AG09309 (cell line): ENCODE results near the gene CRYAA.
"Not testable (repeated sequence)": the region's sequence is repeated elsewhere in the genome, so short reads cannot be mapped to it uniquely, and the experiment has no call there.

Experiments used
- DNase-seq: peaks from one replicate; pipeline ENCODE4 v3.0.0-alpha.2; 2010; ENCODE audit warnings: low read depth
- H3K4me3 ChIP-seq: 2 replicates; pipeline ENCODE4 v1.5.1; 2011; ENCODE audit warnings: mild to moderate bottlenecking, low read depth, low read length, moderate library complexity; ENCODE audit not compliant: control insufficient read depth

CRYAA gene

DNA sequence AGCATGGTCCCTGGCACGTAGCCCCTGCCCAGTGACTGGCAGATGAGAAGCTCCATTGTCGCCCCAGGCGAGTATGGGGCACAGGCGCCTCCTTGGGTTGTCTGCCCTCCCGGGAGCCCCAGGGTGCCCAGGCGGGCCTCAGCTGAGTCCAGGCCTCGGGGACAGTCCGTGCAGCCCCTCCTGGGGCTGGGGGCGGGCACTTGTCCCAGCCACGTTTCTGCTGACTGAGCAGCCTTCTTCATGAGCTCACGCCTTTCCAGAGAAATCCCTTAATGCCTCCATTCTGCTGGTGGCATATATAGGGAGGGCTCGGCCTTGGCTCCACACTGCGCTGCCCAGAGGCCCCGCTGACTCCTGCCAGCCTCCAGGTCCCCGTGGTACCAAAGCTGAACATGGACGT, at the start of gene CRYAA:
Gene CRYAA (plus strand): TSS at position 301 of the 400 bp plus-strand sequence. CDS start 92 bp downstream, at position 393.
- not testable (repeated sequence) for H3K4me3 ChIP-seq, DNase-seq

GRCh38 chr21:43130094-43130493, 38.7 kb upstream of the CRYAA start:
- DNase-seq, result not testable (repeated sequence)

DNA sequence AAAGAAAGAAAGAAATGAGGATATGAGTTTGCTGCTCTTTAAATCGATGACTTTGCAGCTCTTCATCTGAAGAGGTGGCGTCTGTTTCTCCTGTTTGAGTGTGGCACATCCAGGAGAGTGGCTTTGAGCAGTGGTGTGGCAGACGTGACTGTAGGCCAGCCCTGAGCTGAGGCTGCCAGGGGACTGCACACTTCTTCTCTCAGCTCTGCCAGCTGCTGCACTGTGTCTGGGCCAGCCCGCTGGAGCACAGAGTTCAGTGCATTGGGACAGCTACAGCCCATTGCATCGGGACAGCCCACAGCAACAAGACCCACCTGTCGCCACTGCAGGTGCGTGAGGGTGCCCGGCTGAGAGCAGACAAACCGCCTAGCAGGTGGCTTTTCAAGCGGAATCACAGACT, 34.3 kb upstream of the CRYAA start:
- not testable (repeated sequence) for DNase-seq, H3K4me3 ChIP-seq

More at GRCh38 chr21:43130094-43130493, 38.7 kb upstream of the CRYAA start:
- H3K4me3 ChIP-seq, result not testable (repeated sequence)

- DNase-seq, H3K4me3 ChIP-seq: not testable (repeated sequence)
Observed at GRCh38 chr21:43138944-43139343, 29.9 kb upstream of the CRYAA start.

DNA sequence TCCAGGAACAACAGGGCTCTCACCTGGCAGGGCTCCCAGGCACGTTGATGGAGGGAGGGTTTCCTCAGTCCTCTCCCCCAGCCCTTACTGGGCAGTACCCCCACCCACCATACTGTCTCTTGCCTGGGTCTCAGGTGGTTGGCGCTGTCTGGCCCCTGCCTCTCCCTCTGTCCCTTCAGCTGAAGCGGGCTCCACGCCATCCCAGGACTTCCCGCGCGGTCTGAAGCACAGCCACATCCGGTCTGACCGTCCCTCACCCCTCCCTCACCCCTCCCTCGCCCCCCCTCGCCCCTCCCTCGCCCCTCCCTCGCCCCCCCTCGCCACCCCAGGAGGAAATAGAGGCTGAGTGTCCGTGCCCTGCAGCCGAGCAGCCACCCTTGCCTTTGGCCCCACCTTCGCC, 27.4 kb upstream of the CRYAA start:
- not testable (repeated sequence) for DNase-seq, H3K4me3 ChIP-seq

GRCh38 chr21:43146637-43147036, 22.2 kb upstream of the CRYAA start:
- not testable (repeated sequence) for DNase-seq, H3K4me3 ChIP-seq

- not testable (repeated sequence) for H3K4me3 ChIP-seq, DNase-seq
Observed at GRCh38 chr21:43147999-43148398, 20.8 kb upstream of the CRYAA start.

DNA sequence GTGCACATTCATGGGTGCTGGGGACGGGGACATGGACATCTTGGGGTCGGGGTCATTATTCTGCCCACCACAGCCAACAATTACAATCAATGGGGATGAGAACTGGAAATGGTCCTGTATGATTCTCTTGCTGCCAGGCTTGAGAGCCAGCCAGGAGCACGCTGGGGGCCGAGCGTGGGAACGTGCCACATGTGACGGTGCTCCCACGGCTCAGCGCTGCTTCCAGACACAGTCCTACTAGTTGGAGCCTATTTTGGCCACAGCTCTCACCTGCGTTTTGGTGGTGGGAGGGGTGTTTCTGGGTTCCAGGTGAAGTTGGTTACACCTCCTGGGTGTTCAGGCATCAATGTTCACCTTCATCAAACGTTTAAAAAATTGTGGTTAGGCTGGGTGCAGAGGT, 19.5 kb upstream of the CRYAA start:
- H3K4me3 ChIP-seq, result not testable (repeated sequence)

GRCh38 chr21:43153601-43154000, 15.2 kb upstream of the CRYAA start:
- not testable (repeated sequence) for H3K4me3 ChIP-seq, DNase-seq

More for the DNA sequence above, 19.5 kb upstream of the CRYAA start:
- DNase-seq, result not testable (repeated sequence)

- H3K4me3 ChIP-seq, DNase-seq: not testable (repeated sequence)
Observed at GRCh38 chr21:43159279-43160175, 9.3 kb upstream of the CRYAA start.

GRCh38 chr21:43161826-43162707, 6.7 kb upstream of the CRYAA start:
- not testable (repeated sequence) for DNase-seq, H3K4me3 ChIP-seq

- not testable (repeated sequence) for H3K4me3 ChIP-seq, DNase-seq
Observed at GRCh38 chr21:43162708-43163205, 6.1 kb upstream of the CRYAA start.

- H3K4me3 ChIP-seq, DNase-seq: not testable (repeated sequence)
Observed at GRCh38 chr21:43164823-43165222, 4.0 kb upstream of the CRYAA start.

DNA sequence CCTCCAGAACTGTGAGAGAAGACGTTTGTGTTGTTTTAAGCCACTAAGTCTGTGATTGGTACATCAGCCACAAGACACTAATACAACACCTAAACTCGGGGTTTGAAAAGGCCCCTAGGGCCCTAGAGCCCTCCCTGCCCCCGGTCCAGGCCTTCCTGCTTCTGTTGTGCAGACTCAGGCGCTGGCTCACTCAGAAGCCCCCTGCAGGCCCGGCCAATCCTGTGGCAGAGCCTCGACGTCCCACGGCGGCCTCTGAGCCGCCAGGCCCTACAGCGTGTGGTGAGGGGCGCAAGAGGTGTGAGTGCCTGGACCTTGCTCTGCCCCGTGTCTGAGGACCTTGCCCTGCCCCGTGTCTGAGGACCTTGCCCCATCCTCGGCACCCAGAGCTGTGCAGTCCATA, 3.1 kb upstream of the CRYAA start:
- H3K4me3 ChIP-seq, DNase-seq: not testable (repeated sequence)

- not testable (repeated sequence) for H3K4me3 ChIP-seq, DNase-seq
Observed at GRCh38 chr21:43169230-43169886, 550 bp downstream of the CRYAA start.

DNA sequence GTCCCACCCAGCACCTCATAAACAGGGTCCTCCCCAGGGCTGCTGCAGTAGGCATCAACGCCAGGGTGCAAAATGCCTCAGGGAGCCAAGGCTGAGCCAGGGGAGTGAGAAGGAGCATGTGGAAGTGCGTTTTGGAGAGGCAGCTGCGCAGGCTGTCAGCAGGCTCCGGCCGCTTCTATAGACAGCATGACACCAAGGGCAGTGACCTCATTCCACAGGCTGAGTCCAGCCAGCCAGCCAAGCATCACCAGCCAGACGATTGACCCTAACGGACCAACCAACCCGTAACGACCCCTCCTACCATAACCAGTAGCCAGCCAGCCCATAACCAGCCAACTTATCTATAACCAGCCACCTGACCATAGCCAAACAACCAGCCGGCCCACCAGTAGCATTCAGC, 1.1 kb downstream of the CRYAA start:
- DNase-seq, H3K4me3 ChIP-seq: not testable (repeated sequence)

GRCh38 chr21:43172812-43173211, 4.0 kb downstream of the CRYAA start:
- not testable (repeated sequence) for H3K4me3 ChIP-seq, DNase-seq

GRCh38 chr21:43173438-43173837, 4.6 kb downstream of the CRYAA start:
- not testable (repeated sequence) for H3K4me3 ChIP-seq, DNase-seq
